ENCODE results near the gene ARHGAP30.
A peak's percentile ranks its signal among the peaks of the same experiment; 100 is the strongest.

DNA sequence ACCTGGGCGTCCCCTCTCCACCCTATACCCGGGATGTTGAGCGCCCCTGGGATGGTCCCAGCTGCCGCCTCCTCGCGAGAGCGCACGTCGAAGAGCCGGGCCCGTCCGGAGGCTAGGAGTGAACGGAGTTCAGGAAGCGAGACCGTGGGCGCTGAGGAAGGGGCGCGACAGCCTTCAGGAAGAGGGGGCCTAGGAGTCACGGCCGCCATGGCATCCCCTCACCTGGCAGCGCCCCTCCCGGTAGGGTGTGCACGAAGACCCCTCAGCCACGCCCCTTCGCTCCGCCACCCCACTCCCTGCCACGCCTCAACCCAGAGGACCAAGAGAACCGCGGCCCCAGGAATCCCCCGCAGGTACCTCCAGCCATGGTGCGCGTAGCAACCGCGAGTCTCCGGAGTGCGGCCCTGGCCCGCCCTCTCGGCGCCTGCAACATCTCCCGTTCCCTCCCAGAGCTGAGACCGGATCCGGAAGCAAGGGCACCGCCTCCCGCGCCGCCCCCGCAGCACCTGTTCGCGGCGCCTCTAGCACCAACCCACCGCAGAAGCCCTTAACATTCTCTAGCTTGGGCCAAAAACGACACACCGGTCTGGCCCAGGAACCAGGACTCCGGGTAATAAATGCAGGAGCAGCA lies 31.1 kb downstream of the ARHGAP30 start, which contains the start of gene TSTD1:
- TF ChIP-seq POLR2A (IDR thresholded peaks at IDR 0.05; ENCODE audit: low read depth, low read length) = peak; percentile 88; the same call in 1 of the 2 replicates
- TF ChIP-seq TAF1 (IDR thresholded peaks at IDR 0.05; ENCODE audit: low read depth, low read length) = peak; percentile 58; the same call in 1 of the 2 replicates
- peak; percentile 90 for TF ChIP-seq POLR2AphosphoS5 (IDR thresholded peaks at IDR 0.05; ENCODE audit: low read depth, low read length)
- TF ChIP-seq SPI1 (IDR thresholded peaks at IDR 0.05; ENCODE audit: low read depth, low read length) = no peak
- TF ChIP-seq POU2F2 (IDR thresholded peaks at IDR 0.05; ENCODE audit: low read depth, low read length) = peak; percentile 17; the same call in 1 of the 2 replicates

Data from GM12891 (cell line).